Neural cell (in vitro differentiated cells): ENCODE measurements around the gene CYP4F12. TPM values are rescaled to one million over a fixed set of nuclear protein-coding genes. Genes with fewer than 3 reads are reported as not detected.

ENCODE experiments used
- H2AFZ ChIP-seq: fragments of 200-600, 300-800 bp; sonication (generic), shearing (Covaris generic); 2 replicates; pipeline ENCODE4 v1.6.0; 2014; ENCODE audit warnings: low read depth, mild to moderate bottlenecking, antibody characterized with exemption, low read length, moderate library complexity
- H3F3A ChIP-seq: fragments of 200-600 bp; shearing (Covaris generic); 2 replicates; pipeline ENCODE4 v1.6.1; 2016; ENCODE audit warnings: mild to moderate bottlenecking, moderate library complexity, mixed read lengths, antibody characterized with exemption, low read length; ENCODE audit not compliant: insufficient read depth, poor library complexity, severe bottlenecking
- H3K27ac ChIP-seq: fragments of 200-600, 300-800 bp; sonication (generic), shearing (Covaris generic); 2 replicates; pipeline ENCODE4 v1.5.1; 2014; ENCODE audit warnings: mild to moderate bottlenecking, low read length, moderate library complexity
- H3K27me3 ChIP-seq: fragments of 300-800, 200-600 bp; sonication (generic), shearing (Covaris generic); 2 replicates; pipeline ENCODE4 v1.6.0; 2014; ENCODE audit warnings: mild to moderate bottlenecking, low read depth, low read length, moderate library complexity; ENCODE audit not compliant: insufficient read depth
- H3K36me3 ChIP-seq: fragments of 300-800, 200-600 bp; sonication (generic), shearing (Covaris generic); 2 replicates; pipeline ENCODE4 v1.5.1; 2014; ENCODE audit warnings: mild to moderate bottlenecking, antibody characterized with exemption, low read length, moderate library complexity; ENCODE audit not compliant: insufficient read depth
- H3K4me2 ChIP-seq: fragments of 300-800, 200-600 bp; sonication (generic), shearing (Covaris generic); 2 replicates; pipeline ENCODE4 v1.6.0; 2014; ENCODE audit warnings: mild to moderate bottlenecking, low read length
- H3K4me3 ChIP-seq: fragments of 300-800, 200-600 bp; sonication (generic), shearing (Covaris generic); 2 replicates; pipeline ENCODE4 v1.5.1; 2014; ENCODE audit warnings: mild to moderate bottlenecking, low read length, moderate library complexity
- H3K79me2 ChIP-seq: fragments of 200-600 bp; shearing (Covaris generic); replicated peaks from 2 replicates; pipeline ENCODE4 v1.6.0; 2014; ENCODE audit warnings: mild to moderate bottlenecking, low read length, moderate library complexity; ENCODE audit not compliant: insufficient read depth
- H3K9ac ChIP-seq: fragments of 300-800, 200-600 bp; sonication (generic), shearing (Covaris generic); 2 replicates; pipeline ENCODE4 v1.6.1; 2016; ENCODE audit warnings: mild to moderate bottlenecking, low read length, mixed read lengths
- H3K9me2 ChIP-seq: fragments of 200-600 bp; shearing (Covaris generic); 2 replicates; pipeline ENCODE4 v1.6.1; 2016; ENCODE audit warnings: mild to moderate bottlenecking, low read length, mixed read lengths; ENCODE audit not compliant: insufficient read depth
- H3K9me3 ChIP-seq: fragments of 200-600, 300-800 bp; sonication (generic), shearing (Covaris generic); 2 replicates; pipeline ENCODE4 v1.6.1; 2016; ENCODE audit warnings: mild to moderate bottlenecking, mixed run types, low read length, moderate library complexity, mixed read lengths
- H4K20me1 ChIP-seq: fragments of 200-600 bp; shearing (Covaris generic); 2 replicates; pipeline ENCODE4 v1.6.1; 2016; ENCODE audit warnings: mild to moderate bottlenecking, mixed run types; ENCODE audit not compliant: insufficient read depth
- CTCF ChIP-seq: fragments of 450-650 bp; IDR thresholded peaks from 2 replicates; pipeline ENCODE4 v1.5.1; 2014; ENCODE audit warnings: antibody characterized with exemption, mild to moderate bottlenecking, moderate library complexity; ENCODE audit not compliant: poor library complexity, severe bottlenecking
- EP300 ChIP-seq: fragments of 450-650 bp; conservative IDR thresholded peaks from 2 replicates; pipeline ENCODE4 v1.6.1; 2014; ENCODE audit warnings: antibody characterized with exemption, mild to moderate bottlenecking, moderate library complexity; ENCODE audit not compliant: poor library complexity, severe bottlenecking
- EZH2 ChIP-seq: fragments of 200-600, 300-800 bp; shearing (Covaris generic), sonication (generic); IDR thresholded peaks from 2 replicates; pipeline ENCODE4 v1.6.1; 2014; ENCODE audit warnings: antibody characterized with exemption, low read length, borderline replicate concordance, mild to moderate bottlenecking; ENCODE audit not compliant: insufficient read depth, poor library complexity, severe bottlenecking
- RAD21 ChIP-seq: fragments of 450-650 bp; conservative IDR thresholded peaks from 2 replicates; pipeline ENCODE4 v1.6.1; 2014; ENCODE audit warnings: antibody characterized with exemption, mild to moderate bottlenecking, moderate library complexity
- REST ChIP-seq: IDR thresholded peaks from 2 replicates; pipeline ENCODE4 v1.6.1; 2012; ENCODE audit warnings: borderline replicate concordance
- SMC3 ChIP-seq: fragments of 450-650 bp; conservative IDR thresholded peaks from 2 replicates; pipeline ENCODE4 v1.6.1; 2014; ENCODE audit warnings: antibody characterized with exemption, mild to moderate bottlenecking, moderate library complexity; ENCODE audit not compliant: poor library complexity
- polyA plus RNA-seq: library from polyadenylated mRNA; depleted of rRNA; stranded (reverse); fragments of >200 nt; gene quantifications from 2 replicates; pipeline ENCODE4 v1.2.3, GENCODE V29; 2014

Gene CYP4F12
- polyA plus RNA-seq, 1 donor from 2014 or later = not detected

GRCh38 chr19:15636026-15636425 is 36.9 kb upstream of the CYP4F12 start:
- TF ChIP-seq SMC3 (no peak), REST (no peak), RAD21 (no peak), EP300 (no peak)
- Histone ChIP-seq H3K4me2 (no peak overlapping the region), H3K9me2 (no peaks in the 10 kb centered on the region), H3K9me3 (no peaks in the 10 kb centered on the region), H3F3A (no peaks in the 10 kb centered on the region), H3K79me2 (no peaks in the 10 kb centered on the region), H4K20me1 (no peaks in the 10 kb centered on the region), H3K36me3 (no peaks in the 10 kb centered on the region), H3K27ac (no peak overlapping the region), H3K4me3 (no peak overlapping the region), H3K9ac (no peak overlapping the region), H2AFZ (no peak overlapping the region), H3K27me3 (no peaks in the 10 kb centered on the region)

GRCh38 chr19:15639596-15639995 is 33.3 kb upstream of the CYP4F12 start:
- H3K27ac ChIP-seq = no peak overlapping the region

More at GRCh38 chr19:15639596-15639995, 33.3 kb upstream of the CYP4F12 start:
- Histone ChIP-seq H3K4me3 (no peak overlapping the region), H3K36me3 (no peaks in the 10 kb centered on the region), H3K79me2 (no peaks in the 10 kb centered on the region), H2AFZ (no peak overlapping the region), H3K4me2 (no peak overlapping the region), H3K9me2 (no peaks in the 10 kb centered on the region), H3K9me3 (no peaks in the 10 kb centered on the region), H3F3A (no peaks in the 10 kb centered on the region), H4K20me1 (no peaks in the 10 kb centered on the region), H3K27me3 (no peaks in the 10 kb centered on the region), H3K9ac (no peak overlapping the region)
- TF ChIP-seq REST (no peak), EZH2 (no peak), CTCF (no peak)
